ENCODE measurements around the gene ZNF831.

The ZNF831 gene

DNA sequence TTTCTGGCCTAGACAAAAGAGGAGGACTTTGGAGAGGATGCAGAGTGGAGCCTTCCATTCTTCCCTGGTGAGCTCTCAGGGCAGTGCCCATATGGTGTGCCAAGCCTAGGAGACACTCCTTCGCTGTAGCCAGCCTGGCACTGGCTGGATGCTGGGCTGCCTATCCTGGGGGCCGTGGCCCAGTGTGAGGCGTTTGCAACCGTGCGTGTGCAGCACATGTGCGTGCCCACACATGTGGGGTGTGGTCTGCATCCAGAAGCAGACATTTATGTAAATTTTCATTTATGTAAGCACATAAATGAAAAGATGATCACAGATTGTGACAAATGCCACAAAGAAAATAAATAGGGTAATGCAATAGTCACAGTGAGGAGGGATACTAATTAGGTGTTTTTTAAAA lies 35.8 kb upstream of the ZNF831 start:
- no peak overlapping the region for H3K4ac ChIP-seq (ENCODE audit: low read depth in 1 of 2, low read length in 2 of 2)
- no peak overlapping the region for H4K91ac ChIP-seq (ENCODE audit: low read length)
- H3K4me2 ChIP-seq (ENCODE audit: low read length, poor library complexity, severe bottlenecking) = no peak overlapping the region
- peaks cover 2% of the 10 kb centered on the region for H3K4me1 ChIP-seq (ENCODE audit: control insufficient read depth, insufficient read depth, low read depth, low read length)
- H2BK120ac ChIP-seq (ENCODE audit: low read depth, low read length) = no peak overlapping the region
- no peak overlapping the region for H3K14ac ChIP-seq (ENCODE audit: low read length in 2 of 2)
- H3K9me3 ChIP-seq (ENCODE audit: control insufficient read depth, low read length) = no peaks in the 10 kb centered on the region
- no peak overlapping the region for H2BK12ac ChIP-seq (ENCODE audit: low read length in 2 of 2)
- H3K27ac ChIP-seq (ENCODE audit: low read length, poor library complexity, severe bottlenecking) = no peak overlapping the region
- no peaks in the 10 kb centered on the region for H3K79me1 ChIP-seq (replicated peaks; ENCODE audit: low read length, poor library complexity, severe bottlenecking)
- 88% methylated on average over 5 of the region's 6 CpGs for WGBS
- H2BK15ac ChIP-seq (ENCODE audit: low read depth, poor library complexity, severe bottlenecking) = no peak overlapping the region
- H3K18ac ChIP-seq (ENCODE audit: low read depth in 1 of 2, low read length in 2 of 2) = no peak overlapping the region
- H2AK5ac ChIP-seq (ENCODE audit: low read length, severe bottlenecking) = no peak overlapping the region
- H4K8ac ChIP-seq (ENCODE audit: low read length) = no peak overlapping the region
- no peaks in the 10 kb centered on the region for H3K36me3 ChIP-seq (ENCODE audit: control insufficient read depth in 1 of 2, insufficient read depth in 2 of 2, low read depth in 1 of 2, low read length in 2 of 2)
- H3K4me3 ChIP-seq (ENCODE audit: insufficient read depth in 1 of 2, low read depth in 1 of 2, low read length in 2 of 2) = no peak overlapping the region
- H3K27me3 ChIP-seq (ENCODE audit: control insufficient read depth in 1 of 2, insufficient read depth in 1 of 2, low read length in 2 of 2) = peaks cover 0 to 3% of the 10 kb centered on the region in 2 experiments
- H3K23ac ChIP-seq (ENCODE audit: low read length in 2 of 2) = no peak overlapping the region
- DNase-seq = no peak
- H2BK5ac ChIP-seq (ENCODE audit: low read depth, low read length, poor library complexity, severe bottlenecking) = no peak overlapping the region
- H2AFZ ChIP-seq (ENCODE audit: low read depth, low read length) = no peak overlapping the region
- H3K9ac ChIP-seq (ENCODE audit: low read length) = no peak overlapping the region

DNA sequence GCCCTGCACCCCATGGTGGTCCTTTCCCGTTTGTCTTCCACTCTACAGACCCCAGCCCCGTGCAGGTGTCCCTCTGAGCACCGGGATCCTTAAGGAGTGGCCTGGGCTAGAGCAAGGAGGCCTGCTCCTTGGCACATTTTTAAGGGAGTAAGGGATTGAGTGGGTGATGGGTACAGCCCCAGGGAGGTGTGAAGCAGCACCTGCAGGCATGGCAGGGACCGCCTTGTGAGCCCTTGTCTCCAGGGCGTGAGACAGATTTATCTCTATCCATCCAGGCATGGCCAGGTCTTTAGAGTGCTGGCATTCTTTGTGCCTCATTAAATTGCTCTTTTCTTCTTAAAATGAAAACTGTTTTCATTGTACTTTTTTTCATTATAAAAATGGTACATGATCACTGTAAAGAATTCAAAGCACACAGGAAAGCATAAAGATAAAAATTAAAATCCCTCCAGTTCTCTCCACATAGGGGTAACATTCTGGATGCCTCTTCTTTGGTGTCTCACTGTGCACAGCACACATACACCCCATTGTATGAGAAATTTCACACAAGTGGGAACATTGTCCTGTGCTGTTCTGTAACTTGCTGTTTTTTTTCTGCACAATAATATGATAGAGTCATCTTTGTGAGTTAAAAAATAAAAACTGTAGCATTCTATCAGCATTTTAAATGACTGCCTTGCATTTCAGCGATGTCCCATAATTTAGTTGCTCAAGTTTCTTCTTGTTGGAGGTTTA lies 31.9 kb upstream of the ZNF831 start:
- no peak for DNase-seq
- Histone ChIP-seq H3K4me1 (ENCODE audit: control insufficient read depth, insufficient read depth, low read depth, low read length) (peaks cover 2% of the 10 kb centered on the region), H3K4me2 (ENCODE audit: low read length, poor library complexity, severe bottlenecking) (no peak overlapping the region), H3K79me1 (replicated peaks; ENCODE audit: low read length, poor library complexity, severe bottlenecking) (no peaks in the 10 kb centered on the region), H3K27ac (ENCODE audit: low read length, poor library complexity, severe bottlenecking) (no peak overlapping the region), H2AFZ (ENCODE audit: low read depth, low read length) (no peak overlapping the region), H4K8ac (ENCODE audit: low read length) (no peak overlapping the region), H2AK5ac (ENCODE audit: low read length, severe bottlenecking) (no peak overlapping the region), H2BK12ac (ENCODE audit: low read length in 2 of 2) (no peak overlapping the region), H2BK120ac (ENCODE audit: low read depth, low read length) (no peak overlapping the region), H3K9ac (ENCODE audit: low read length) (no peak overlapping the region), H2BK5ac (ENCODE audit: low read depth, low read length, poor library complexity, severe bottlenecking) (no peak overlapping the region), H4K91ac (ENCODE audit: low read length) (no peak overlapping the region), H3K14ac (ENCODE audit: low read length in 2 of 2) (no peak overlapping the region), H3K27me3 (ENCODE audit: control insufficient read depth in 1 of 2, insufficient read depth in 1 of 2, low read length in 2 of 2) (no peaks in the 10 kb centered on the region), H3K4ac (ENCODE audit: low read depth in 1 of 2, low read length in 2 of 2) (no peak overlapping the region), H3K9me3 (ENCODE audit: control insufficient read depth, low read length) (no peaks in the 10 kb centered on the region), H3K23ac (ENCODE audit: low read length in 2 of 2) (no peak overlapping the region), H3K36me3 (ENCODE audit: control insufficient read depth in 1 of 2, insufficient read depth in 2 of 2, low read depth in 1 of 2, low read length in 2 of 2) (no peaks in the 10 kb centered on the region), H2BK15ac (ENCODE audit: low read depth, poor library complexity, severe bottlenecking) (no peak overlapping the region), H3K4me3 (ENCODE audit: insufficient read depth in 1 of 2, low read depth in 1 of 2, low read length in 2 of 2) (no peak overlapping the region), H3K18ac (ENCODE audit: low read depth in 1 of 2, low read length in 2 of 2) (no peak overlapping the region)
- 47% methylated on average over 6 of the region's 6 CpGs for WGBS

DNA sequence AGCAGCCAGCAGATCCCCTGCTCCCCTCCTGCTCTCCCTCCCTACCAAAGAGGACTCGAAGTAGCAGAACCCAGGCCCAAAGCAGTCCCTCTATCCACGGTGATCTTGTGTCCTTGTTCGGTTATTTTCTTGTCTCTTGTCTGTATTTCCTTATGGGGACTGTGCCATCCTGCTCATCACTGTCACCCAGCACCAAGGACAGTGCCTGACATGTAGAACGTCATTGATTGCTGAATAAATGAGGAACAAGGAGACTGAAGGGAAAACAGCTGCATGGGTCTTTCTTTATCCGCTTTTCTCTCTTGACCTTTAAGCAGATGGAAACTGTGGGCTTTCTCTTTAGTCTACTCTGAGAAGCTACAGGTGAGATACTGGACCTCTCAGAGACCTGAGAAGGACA lies 29.4 kb upstream of the ZNF831 start:
- no peak overlapping the region for H3K4ac ChIP-seq (ENCODE audit: low read depth in 1 of 2, low read length in 2 of 2)
- no peak overlapping the region for H4K8ac ChIP-seq (ENCODE audit: low read length)
- no peak overlapping the region for H3K9ac ChIP-seq (ENCODE audit: low read length)
- DNase-seq = no peak
- H3K4me3 ChIP-seq (ENCODE audit: insufficient read depth in 1 of 2, low read depth in 1 of 2, low read length in 2 of 2) = no peak overlapping the region
- no peak overlapping the region for H2BK120ac ChIP-seq (ENCODE audit: low read depth, low read length)
- H3K27ac ChIP-seq (ENCODE audit: low read length, poor library complexity, severe bottlenecking) = no peak overlapping the region
- H3K23ac ChIP-seq (ENCODE audit: low read length in 2 of 2) = no peak overlapping the region
- H3K18ac ChIP-seq (ENCODE audit: low read depth in 1 of 2, low read length in 2 of 2) = no peak overlapping the region
- H4K91ac ChIP-seq (ENCODE audit: low read length) = no peak overlapping the region
- no peaks in the 10 kb centered on the region for H3K79me1 ChIP-seq (replicated peaks; ENCODE audit: low read length, poor library complexity, severe bottlenecking)
- H3K36me3 ChIP-seq (ENCODE audit: control insufficient read depth in 1 of 2, insufficient read depth in 2 of 2, low read depth in 1 of 2, low read length in 2 of 2) = no peaks in the 10 kb centered on the region
- WGBS = 79% methylated on average over 5 of the region's 5 CpGs
- no peak overlapping the region for H2AK5ac ChIP-seq (ENCODE audit: low read length, severe bottlenecking)
- H2BK15ac ChIP-seq (ENCODE audit: low read depth, poor library complexity, severe bottlenecking) = no peak overlapping the region
- no peak overlapping the region for H3K14ac ChIP-seq (ENCODE audit: low read length in 2 of 2)
- H3K4me2 ChIP-seq (ENCODE audit: low read length, poor library complexity, severe bottlenecking) = no peak overlapping the region
- no peaks in the 10 kb centered on the region for H3K9me3 ChIP-seq (ENCODE audit: control insufficient read depth, low read length)
- no peaks in the 10 kb centered on the region for H3K4me1 ChIP-seq (ENCODE audit: control insufficient read depth, insufficient read depth, low read depth, low read length)
- no peak overlapping the region for H2AFZ ChIP-seq (ENCODE audit: low read depth, low read length)
- H2BK5ac ChIP-seq (ENCODE audit: low read depth, low read length, poor library complexity, severe bottlenecking) = no peak overlapping the region
- H3K27me3 ChIP-seq (ENCODE audit: control insufficient read depth in 1 of 2, insufficient read depth in 1 of 2, low read length in 2 of 2) = no peaks in the 10 kb centered on the region
- no peak overlapping the region for H2BK12ac ChIP-seq (ENCODE audit: low read length in 2 of 2)

DNA sequence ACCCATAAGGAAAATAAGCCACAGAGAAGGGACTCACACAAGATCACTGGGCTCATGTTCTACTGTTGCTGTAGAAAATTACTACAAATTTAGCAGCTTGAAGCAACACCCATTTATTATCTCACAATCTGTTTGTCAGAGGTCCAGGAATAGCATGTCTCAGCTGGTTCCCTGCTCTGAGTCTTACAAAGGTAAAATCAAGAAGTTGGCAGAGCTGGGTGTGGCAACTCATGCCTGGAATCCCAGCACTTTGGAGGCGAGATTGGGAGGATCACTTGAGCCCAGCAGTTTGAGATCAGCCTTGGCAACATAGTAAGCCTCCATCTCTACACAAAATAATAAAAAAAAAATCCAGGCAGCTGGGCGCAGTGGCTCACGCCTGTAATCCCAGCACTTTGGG lies 28.5 kb upstream of the ZNF831 start:
- no peak overlapping the region for H3K4me2 ChIP-seq (ENCODE audit: low read length, poor library complexity, severe bottlenecking)
- H3K27me3 ChIP-seq (ENCODE audit: control insufficient read depth in 1 of 2, insufficient read depth in 1 of 2, low read length in 2 of 2) = no peaks in the 10 kb centered on the region
- no peaks in the 10 kb centered on the region for H3K9me3 ChIP-seq (ENCODE audit: control insufficient read depth, low read length)
- no peak overlapping the region for H3K14ac ChIP-seq (ENCODE audit: low read length in 2 of 2)
- H2AK5ac ChIP-seq (ENCODE audit: low read length, severe bottlenecking) = no peak overlapping the region
- no peak overlapping the region for H2BK5ac ChIP-seq (ENCODE audit: low read depth, low read length, poor library complexity, severe bottlenecking)
- H2AFZ ChIP-seq (ENCODE audit: low read depth, low read length) = no peak overlapping the region
- WGBS = 76% methylated on average over 3 of the region's 3 CpGs
- H3K18ac ChIP-seq (ENCODE audit: low read depth in 1 of 2, low read length in 2 of 2) = no peak overlapping the region
- no peak overlapping the region for H2BK15ac ChIP-seq (ENCODE audit: low read depth, poor library complexity, severe bottlenecking)
- DNase-seq = no peak
- no peak overlapping the region for H3K23ac ChIP-seq (ENCODE audit: low read length in 2 of 2)
- no peak overlapping the region for H3K4me3 ChIP-seq (ENCODE audit: insufficient read depth in 1 of 2, low read depth in 1 of 2, low read length in 2 of 2)
- no peak overlapping the region for H3K27ac ChIP-seq (ENCODE audit: low read length, poor library complexity, severe bottlenecking)
- H2BK120ac ChIP-seq (ENCODE audit: low read depth, low read length) = no peak overlapping the region
- H3K36me3 ChIP-seq (ENCODE audit: control insufficient read depth in 1 of 2, insufficient read depth in 2 of 2, low read depth in 1 of 2, low read length in 2 of 2) = no peaks in the 10 kb centered on the region
- no peak overlapping the region for H3K9ac ChIP-seq (ENCODE audit: low read length)
- no peak overlapping the region for H4K91ac ChIP-seq (ENCODE audit: low read length)
- no peaks in the 10 kb centered on the region for H3K4me1 ChIP-seq (ENCODE audit: control insufficient read depth, insufficient read depth, low read depth, low read length)
- no peak overlapping the region for H4K8ac ChIP-seq (ENCODE audit: low read length)
- no peak overlapping the region for H2BK12ac ChIP-seq (ENCODE audit: low read length in 2 of 2)
- no peaks in the 10 kb centered on the region for H3K79me1 ChIP-seq (replicated peaks; ENCODE audit: low read length, poor library complexity, severe bottlenecking)
- H3K4ac ChIP-seq (ENCODE audit: low read depth in 1 of 2, low read length in 2 of 2) = no peak overlapping the region
